Spleen (tissue), 7 donors: Measurements from ENCODE around the gene MOGAT3.

Experiments
- POLR2A ChIP-seq, 3 donors: fragments of 450-650 bp; IDR thresholded peaks; one replicate each; pipeline ENCODE4 v1.5.1; 2017; ENCODE audit warnings: antibody characterized with exemption in 3 of 3, mild to moderate bottlenecking in 1 of 3
- POLR2AphosphoS5 ChIP-seq, 3 donors: sonication (generic); formaldehyde crosslinking; IDR thresholded peaks; one replicate each; pipeline ENCODE4 v1.5.1; 2017; ENCODE audit warnings: antibody characterized with exemption in 3 of 3
- TF ChIP-seq, protein P1 (sequence below), 11 experiments: fragments of 200-600 bp in 7 of 11; fragments of 450-650 bp in 4 of 11; sonication (generic) in 4 of 11; IDR thresholded peaks in 8 of 11; conservative IDR thresholded peaks in 3 of 11; 1 replicate in 7 of 11; 2 replicates in 4 of 11; pipeline versions ENCODE4 v1.4.0 to v1.8.0; 2016 to 2021; ENCODE audit warnings: antibody characterized with exemption in 11 of 11, inconsistent platforms in 4 of 11, mild to moderate bottlenecking in 1 of 11
- donor health status: DM: no; HTN: no; CAD: no; lungs with moderate emphysema.
- donor health status: DM: no; HTN: no; CAD: no.
- donor health status: DM: no; HTN: no; CAD: no.

DNA sequence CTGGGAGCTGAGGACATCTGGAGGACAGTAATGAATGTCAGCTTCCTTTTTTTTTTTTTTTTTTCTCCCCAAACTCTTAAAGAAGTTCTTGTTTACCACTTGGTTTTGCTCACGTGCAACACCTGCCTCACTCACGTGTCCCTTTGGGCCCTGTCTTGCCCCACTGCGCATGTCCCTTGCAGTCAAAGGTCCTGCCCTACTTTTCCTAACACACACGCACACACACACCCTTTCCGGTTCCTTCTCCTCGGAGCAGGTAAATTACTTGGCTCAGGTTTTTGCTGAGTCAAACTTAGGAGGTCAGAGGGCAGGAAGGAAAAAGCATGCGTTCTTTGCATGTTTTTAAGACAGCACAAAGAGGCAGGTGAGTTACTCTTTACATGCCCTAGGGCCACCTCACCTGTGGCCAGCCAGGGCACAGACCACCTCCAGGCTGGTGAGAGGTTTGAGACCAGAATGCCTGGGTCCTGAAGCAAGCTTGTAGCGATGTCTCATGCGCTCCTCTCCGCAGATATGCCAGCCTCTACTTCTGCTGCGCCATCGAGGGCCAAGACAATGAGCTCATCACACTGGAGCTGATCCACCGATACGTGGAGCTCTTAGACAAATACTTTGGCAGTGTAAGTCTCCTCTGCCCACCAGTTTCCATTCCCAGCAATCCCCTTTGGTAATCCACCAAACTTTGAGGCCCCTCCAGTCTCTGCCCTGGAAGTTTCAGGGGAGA is 43.8 kb downstream of the MOGAT3 start:
- TF ChIP-seq, protein P1, sequence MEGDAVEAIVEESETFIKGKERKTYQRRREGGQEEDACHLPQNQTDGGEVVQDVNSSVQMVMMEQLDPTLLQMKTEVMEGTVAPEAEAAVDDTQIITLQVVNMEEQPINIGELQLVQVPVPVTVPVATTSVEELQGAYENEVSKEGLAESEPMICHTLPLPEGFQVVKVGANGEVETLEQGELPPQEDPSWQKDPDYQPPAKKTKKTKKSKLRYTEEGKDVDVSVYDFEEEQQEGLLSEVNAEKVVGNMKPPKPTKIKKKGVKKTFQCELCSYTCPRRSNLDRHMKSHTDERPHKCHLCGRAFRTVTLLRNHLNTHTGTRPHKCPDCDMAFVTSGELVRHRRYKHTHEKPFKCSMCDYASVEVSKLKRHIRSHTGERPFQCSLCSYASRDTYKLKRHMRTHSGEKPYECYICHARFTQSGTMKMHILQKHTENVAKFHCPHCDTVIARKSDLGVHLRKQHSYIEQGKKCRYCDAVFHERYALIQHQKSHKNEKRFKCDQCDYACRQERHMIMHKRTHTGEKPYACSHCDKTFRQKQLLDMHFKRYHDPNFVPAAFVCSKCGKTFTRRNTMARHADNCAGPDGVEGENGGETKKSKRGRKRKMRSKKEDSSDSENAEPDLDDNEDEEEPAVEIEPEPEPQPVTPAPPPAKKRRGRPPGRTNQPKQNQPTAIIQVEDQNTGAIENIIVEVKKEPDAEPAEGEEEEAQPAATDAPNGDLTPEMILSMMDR (IDR thresholded peaks at IDR 0.05 in 8 of 11, conservative IDR thresholded peaks at IDR 0.05 in 3 of 11): no peak
- TF ChIP-seq POLR2AphosphoS5 (IDR thresholded peaks at IDR 0.05): no peak
- TF ChIP-seq POLR2A (IDR thresholded peaks at IDR 0.05): no peak
